Stimulated activated CD4-positive, alpha-beta T cell treated with anti-CD3 and anti-CD28 coated beads, Interleukin-1b, Interleukin-23, amount 100 ng/mL, for 24 hours (primary cell): ENCODE measurements around the gene SLC38A1.
"Not testable (repeated sequence)": the region's sequence is repeated elsewhere in the genome, so short reads cannot be mapped to it uniquely, and the experiment has no call there.

Experiments used
- DNase-seq, 4 experiments: peaks; one replicate each; pipeline ENCODE4 v3.0.0-alpha.2; 2020; ENCODE audit warnings: low read depth in 4 of 4, low spot score in 1 of 4

SLC38A1 gene

DNA sequence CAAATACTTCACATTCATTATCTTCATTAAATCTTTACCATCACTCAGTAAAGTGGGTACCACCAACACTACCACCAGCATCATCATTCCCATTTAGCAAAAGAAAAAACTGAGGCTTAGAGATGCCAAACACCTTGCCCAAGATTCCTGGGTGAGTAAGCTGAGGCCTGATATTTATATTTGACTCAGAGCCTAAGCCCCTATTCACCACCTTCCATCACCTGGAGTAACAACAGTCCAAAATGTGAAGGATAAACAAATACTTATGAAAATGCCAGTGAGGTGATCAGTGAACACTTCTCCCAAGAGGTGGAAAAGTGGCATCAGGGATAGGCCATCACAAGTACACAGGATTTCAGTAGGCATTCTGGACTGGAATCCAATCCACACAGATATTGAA is 3.7 kb downstream of the SLC38A1 start:
- DNase-seq = no peak

DNA sequence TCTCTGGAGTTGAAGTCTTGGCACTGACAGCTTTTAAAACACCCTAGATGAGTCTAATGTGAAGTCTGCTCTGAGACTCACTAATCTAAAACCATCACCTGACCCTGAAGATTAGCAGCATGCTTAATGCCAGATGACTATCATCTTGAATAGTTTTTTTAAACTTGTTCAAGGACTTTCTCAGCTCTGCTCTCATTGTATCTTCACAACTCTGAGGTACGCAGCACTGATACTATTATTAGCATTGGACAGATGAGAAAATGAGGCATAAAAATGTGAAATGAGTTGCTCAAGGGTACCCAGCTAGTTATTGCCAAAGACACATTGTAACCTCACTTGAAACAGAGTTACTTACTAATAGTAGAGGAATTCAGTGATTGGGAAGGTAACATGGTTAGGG is 4.8 kb downstream of the SLC38A1 start:
- DNase-seq = no peak

DNA sequence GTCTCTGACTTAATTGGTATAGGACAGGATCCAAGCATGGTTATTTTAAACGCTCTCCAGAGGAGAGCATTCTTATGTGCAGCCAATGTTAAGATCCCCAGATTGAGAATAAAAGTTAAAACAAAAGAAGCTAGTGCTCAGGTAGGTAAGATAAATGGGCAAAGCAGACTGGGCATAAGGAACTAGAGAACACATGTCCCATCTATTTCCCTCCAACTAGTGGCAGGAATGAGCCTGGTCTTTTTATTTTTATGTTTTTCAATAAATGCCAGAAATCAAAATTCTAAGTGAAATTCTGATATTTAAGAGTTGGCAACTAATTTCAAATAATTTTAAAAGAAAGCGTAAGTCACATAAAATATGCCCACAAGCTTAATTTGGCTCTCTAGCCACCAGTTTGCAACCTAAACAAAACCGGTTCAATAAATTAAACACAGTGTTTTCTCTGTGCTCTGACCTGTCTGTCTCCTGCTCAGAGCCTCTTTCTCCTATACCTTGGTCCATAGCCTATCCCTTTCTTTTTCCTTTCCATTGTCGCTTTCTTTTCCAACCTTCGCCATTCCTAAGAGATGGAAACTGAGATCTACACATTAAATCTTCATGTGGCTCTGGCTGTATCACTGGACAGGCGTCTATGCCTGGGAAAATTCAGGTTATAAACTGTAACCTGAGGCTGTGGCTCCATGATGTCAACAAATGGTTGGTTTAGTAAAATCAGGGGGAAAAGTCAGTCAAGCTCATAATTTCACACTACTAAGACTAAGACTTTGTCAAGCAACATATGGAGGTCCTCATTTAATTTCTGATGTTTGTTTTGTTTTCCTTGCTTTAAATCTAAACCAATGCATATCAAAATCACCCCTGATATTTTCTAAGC is 5.5 kb downstream of the SLC38A1 start:
- no peak for DNase-seq

DNA sequence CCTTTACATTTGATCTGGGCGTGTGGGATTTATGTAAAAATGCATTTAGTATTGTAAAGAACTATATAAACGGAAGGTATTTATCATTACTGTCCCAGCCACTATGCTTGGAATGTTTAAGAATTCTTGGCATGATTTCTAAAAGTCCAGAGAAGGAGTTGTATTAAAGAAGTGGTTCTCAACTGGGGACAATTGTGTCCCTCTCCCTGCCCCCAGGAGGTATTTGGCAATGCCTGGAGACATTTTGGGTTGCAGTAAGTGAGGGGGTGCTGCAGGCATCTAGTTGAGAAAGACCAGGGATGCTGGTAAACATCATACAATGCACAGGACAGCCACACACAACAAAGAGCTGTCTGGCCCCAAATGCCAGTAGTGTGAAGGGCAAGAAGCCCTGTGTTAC is 7.2 kb downstream of the SLC38A1 start:
- DNase-seq = no peak

DNA sequence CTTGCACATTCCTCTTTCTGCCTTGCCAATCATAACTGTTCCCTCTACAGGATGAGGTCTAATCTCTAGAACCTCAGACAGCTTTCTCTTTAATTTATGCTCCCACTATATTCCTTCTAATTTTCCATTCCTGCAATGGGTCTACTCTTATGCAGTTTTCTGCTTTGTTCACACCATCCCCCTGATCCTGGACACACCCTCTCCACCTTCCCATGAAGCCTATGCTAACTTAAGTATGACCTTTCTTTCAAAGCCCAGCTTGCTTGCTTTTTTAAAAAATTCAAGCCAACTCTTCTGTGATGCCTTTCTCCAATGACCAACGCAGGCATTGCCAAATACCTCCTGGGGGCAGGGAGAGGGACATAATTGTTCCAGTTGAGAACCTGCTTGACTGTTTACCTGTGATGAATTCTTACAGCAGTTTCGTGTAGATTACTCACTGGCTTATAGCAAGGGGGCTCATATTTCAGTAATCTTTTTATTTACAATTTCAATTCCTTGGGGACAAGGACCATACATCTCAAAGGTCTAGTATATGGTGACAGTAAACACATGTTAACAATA is 7.8 kb downstream of the SLC38A1 start:
- no peak for DNase-seq

DNA sequence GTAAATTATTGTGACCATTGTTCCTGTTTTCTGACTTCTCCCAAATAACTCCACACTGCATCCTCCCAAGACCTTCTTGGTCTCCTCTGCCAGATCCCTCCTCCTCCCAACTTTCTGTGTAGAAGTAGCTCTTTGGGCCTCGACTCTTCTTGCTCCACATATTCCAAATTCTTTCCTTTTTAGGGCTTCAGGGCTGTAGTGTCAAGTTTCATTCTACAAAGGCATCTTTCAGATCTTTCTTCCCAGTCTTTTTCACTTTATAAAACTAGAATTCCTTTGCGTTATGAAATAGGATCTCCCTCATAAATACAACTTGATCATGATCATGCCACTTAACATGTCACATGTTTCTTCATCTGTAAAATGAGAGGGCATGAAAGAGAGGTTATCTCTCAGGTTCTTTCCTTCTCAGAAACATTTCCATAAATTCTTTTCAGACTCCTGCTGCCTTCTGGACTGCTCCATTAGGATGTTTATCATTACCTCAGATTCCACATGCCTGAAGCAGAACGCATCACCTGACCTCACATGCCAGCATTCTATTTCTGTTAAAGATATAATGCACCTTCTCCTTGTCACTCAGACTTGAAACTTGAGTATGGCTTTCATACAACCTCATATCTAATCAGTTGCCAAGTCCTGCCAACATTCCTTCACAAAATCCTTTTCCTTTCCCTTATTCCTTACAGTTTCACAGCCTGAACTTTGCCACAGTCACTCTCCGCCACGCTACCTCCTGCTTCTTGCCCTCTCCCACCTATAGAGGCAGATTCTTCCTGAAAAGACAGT is 8.5 kb downstream of the SLC38A1 start:
- no peak for DNase-seq

DNA sequence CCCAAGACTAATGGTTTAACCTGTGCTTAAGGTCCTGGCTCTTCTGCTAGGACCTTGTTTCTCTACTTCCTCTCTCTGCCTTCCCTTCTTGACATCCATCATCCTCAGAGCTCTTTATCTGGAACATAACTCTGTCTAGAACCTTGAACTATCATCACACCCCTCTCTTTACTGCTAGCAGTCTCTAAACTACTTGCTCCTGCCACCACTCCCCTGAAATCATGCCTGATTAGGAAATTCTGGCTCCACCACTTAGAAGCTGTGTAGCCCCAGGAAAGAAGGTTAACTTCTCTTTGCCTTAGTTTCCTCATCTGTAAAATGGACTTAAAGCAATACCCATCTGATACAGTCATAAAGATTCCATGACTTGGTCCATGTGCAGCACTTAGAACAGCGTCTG is 9.1 kb downstream of the SLC38A1 start:
- DNase-seq = no peak

DNA sequence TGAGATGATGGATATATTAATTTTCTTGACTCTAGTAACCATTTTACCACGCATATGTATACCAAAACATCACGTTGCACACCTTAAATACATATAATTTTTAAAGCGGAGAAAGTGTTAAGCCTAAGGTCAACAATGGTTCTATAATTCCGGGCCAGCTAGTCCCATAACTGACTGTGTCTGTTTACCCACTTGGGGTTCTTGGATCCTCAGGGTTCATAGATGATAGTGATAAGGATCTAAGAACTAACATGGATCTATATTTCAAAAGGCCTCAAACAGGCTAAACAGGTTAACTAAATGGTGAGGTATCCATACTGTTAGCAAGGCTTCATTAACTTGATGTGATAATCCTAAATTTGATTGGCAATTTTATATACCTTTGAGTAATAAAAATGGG is 9.8 kb downstream of the SLC38A1 start:
- DNase-seq = no peak

DNA sequence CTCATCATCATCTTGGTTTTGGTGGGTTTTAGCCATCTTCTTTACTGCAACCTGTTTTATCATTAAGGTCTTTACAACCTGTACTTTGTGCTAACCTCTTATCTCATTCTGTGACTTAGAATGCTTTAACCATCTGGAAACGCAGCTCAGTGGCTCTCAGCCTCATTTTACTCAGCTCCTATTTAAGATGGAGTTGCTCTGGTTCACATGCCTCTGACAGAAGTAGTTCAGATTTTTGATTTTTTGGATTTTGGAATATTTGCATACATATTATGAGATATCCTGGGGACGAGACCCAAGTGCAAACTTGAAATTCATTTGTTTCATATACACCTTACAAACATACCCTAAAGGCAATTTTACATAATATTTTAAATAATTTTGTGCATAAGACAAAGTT is 10.7 kb downstream of the SLC38A1 start:
- no peak for DNase-seq

DNA sequence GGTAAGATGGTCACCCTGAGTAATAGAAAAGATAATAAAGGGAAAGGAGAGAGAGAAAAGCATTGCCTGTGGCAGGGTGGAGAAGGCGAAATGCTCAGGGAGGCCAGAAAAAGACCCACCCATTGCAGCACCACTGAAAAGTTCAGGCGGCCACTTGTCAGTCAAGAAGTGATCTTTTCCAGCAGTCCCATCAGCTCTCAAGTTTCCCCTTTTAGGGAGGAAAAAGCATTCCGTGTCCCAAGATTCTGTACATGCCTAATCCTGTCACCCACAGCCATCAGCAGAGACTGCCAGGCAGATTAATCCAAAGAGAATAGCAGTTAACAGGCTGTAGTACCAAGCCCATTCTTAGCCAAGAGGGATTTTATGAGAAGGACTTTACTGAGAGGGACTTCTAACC is 11.9 kb downstream of the SLC38A1 start:
- no peak for DNase-seq

DNA sequence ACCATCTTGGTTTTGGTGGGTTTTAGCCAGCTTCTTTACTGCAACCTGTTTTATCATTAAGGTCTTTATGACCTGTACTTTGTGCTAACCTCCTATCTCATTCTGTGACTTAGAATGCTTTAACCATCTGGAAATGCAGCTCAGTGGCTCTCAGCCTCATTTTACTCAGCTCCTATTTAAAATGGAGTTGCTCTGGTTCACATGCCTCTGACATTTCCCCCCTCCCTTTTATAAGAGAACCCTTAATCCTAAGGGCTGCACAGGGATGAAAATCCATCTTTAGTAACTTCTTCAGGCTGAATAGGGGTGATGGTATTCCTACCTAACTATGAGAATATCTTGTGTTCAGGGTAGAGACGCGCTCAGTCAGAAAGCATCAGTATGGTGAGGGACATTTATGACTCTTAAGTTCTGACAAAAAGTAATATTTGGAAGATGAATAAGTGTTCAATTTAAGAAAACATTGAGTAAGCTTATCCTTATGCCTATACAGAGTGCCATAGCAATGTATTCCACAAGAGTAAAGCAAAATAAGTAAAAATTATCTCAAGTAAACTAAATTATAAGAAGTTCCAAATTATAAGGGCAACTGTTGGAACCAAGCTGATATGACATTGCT is 15.2 kb downstream of the SLC38A1 start:
- DNase-seq = no peak

DNA sequence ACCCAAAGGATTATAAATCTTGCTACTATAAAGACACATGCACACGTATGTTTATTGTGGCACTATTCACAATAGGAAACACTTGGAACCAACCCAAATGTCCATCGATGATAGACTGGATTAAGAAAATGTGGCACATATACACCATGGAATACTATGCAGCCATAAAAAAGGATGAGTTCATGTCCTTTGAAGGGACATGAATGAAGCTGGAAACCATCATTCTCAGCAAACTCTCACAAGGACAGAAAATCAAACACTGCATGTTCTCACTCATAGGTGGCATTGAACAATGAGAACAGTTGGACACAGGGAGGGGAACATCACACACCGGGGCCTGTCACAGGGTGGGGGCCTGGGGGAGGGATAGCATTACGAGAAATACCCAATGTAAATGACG is 16.8 kb downstream of the SLC38A1 start:
- DNase-seq = not testable (repeated sequence)

DNA sequence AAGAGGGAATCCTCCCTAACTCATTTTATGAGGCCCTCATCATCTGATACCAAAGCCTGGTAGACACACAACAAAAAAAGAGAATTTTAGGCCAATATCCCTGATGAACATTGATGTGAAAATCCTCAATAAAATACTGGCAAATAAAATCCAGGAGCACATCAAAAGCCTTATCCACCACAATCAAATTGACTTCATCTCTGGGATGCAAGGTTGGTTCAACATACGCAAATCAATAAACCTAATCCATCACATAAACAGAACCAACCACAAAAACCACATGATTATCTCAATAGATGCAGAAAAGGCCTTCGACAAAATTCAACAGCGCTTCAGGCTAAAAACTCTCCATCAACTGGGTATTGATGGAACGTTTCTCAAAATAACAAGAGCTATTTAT is 18.9 kb downstream of the SLC38A1 start:
- not testable (repeated sequence) for DNase-seq

DNA sequence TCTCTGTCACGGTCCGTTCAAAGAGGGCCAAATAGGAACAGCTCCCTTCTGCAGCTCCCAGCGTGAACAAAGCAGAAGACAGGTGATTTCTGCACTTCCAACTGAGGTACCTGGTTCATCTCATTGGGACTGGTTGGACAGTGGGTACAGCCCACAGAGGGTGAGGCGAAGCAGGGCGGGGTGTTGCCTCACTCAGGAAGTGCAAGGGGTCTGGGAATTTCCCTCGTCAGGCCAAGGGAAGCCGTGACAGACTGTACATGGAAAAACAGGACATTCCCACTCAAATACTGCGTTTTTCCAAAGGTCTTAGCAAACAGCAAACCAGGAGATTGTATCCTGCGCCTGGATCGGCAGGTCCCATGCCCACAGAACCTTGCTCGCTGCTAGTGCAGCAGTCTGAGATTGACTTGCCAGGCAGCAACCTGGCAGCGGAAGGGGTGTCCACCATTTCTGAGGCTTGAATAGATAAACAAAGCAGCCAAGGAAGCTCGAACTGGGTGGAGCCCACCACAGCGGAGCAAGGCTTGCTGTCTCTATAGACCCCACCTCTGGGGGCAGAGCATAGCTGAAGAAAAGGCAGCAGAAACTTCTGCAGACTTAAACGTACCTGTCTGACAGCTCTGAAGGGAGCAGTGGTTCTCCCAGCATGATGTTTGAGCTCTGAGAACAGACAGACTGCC is 22.7 kb downstream of the SLC38A1 start:
- no peak for DNase-seq

DNA sequence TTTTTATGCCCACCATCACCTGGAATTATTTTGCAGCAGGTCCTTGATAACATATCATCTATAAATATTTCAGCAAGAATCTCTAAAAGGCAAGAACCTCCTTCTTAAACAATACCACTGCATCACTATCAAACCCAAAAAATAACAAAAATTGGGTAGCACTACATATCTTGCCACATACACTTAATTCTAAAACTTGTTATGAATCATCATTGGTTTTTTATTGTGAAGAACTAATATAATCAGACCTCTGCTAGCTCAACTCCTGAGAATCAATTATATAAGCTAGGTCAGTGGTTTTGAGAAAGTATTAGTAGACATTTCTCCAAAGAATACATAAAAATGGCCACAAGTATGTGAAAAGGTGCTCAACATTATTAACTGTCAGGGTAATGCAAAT is 23.8 kb downstream of the SLC38A1 start:
- DNase-seq = no peak

DNA sequence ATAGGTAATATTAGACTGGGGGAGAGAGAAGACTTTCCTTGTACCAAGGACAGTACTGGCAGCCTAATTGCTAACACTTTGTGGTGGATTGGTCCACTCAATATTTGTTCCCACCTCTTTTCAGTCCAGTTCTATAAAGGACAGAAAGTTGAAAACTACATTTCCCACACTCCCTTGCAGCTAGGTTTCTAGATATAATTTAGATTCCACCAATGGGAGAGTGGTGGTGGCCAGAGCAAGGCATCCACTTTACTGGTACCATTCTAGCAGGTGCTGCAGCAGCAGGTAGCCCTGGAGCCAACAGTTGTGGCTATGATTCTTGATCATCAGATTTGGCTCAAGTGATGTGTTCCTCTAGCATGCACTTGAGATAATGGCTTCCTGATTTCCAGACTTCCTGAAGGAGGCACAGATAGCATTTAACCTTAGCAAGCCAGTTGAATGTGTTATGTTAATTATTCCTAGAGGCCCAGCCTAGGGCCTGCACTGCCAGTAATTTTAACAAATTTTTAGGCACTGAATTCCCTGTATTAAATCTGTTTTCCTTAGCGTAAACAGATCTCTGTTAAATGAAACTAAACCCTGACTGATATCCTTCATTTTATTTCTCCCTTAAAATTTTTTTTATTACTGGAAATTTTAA is 24.4 kb downstream of the SLC38A1 start:
- DNase-seq = no peak

DNA sequence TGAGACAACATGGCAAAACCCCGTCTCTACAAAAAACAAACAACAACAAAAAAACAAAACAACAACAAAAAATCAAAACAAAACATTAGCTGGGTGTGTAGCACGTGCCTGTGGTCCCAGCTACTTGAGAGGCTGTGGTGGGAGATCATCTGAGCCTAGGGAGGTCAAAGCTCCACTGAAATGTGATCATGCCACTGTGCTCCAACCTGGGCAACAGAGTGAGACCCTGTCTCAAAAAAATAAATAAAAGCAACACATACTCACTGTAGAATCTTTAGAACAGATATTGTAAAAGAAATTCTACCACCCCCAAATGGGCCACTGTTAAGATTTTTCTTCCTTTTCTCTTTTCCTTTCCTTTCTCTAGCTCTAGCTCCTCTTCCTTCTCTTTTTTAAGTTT is 26.3 kb downstream of the SLC38A1 start:
- no peak for DNase-seq

DNA sequence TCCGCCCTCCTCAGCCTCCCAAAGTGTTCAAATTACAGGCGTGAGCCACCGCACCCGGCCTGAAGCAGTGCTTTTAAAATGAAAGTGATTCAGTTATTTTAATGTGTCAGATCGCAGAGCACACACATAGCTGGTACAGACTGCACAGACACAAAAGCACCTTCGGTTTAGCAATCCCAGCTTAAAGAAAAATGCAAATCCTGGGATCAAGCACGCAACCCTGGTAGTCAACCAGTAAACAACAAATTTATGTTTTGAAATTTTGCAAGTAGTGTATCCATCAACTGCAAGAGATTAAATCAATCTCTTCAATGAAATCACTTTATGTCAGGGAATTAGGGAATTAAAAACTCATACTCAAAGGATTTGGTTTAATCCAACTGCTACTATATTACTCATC is 28.4 kb downstream of the SLC38A1 start:
- no peak for DNase-seq

DNA sequence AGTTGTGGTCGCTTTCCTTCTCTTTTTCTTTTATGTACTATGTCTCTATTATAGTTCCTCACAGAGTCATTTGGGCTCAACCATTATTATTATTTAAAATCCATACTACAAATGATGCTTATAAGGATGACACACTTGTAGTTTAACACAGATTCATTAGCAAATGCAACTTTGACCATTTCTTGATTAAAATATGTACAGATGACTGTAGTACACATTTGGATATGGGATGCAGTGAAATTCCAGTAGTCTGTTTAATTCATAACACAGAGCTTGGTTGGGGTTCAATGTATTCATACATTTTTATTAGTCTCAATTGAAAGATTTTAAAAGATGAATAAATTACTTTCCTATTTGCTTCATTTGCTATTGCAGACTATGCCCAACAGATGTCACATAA is 30.0 kb downstream of the SLC38A1 start:
- no peak for DNase-seq

DNA sequence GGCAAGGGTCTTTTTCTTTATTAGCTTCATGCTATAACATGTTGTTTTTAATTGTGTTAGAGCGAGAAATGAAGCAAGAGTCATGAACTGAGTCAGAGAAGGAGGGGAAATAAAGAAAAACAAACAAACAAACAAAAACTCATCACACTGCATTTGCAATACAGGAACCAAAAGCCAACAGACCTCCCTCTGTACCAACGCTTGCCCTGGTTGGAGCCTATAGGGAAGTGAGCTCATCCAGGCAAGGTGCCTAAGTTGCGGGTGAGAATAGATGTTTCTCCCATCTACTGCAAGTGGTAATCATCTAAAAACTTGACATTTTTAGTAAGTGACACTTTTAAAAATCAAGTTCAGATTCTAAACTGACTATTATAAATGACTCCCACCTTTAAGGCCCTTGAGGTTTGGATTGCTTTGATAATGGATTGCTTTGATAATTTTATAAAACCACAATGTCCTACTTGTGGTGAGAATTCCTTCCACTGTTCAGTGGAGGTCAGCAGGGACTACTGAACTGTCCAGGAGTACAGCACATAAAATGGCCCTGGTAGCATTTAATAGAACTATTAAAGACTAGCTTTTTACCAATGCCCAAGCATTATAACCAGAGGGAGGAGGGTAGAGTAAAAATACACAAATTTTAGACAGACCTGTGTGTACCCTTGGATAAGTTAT is 31.3 kb downstream of the SLC38A1 start:
- no peak for DNase-seq
